SK-N-SH treated with all-trans-retinoic acid at 6 μM for 48 hours (cell line): ENCODE results near the gene STAT5A.
A peak's percentile ranks its signal among the peaks of the same experiment; 100 is the strongest.

Experiments used
- ATAC-seq: fragments of 200-7000 bp; cut with Tn5 transposase; 3 replicates; pipeline ENCODE4 v1.9.1; 2020; ENCODE audit warnings: mild to moderate bottlenecking, moderate library complexity
- ARNTL ChIP-seq: fragments of 450-650 bp; formaldehyde crosslinking; IDR thresholded peaks from 2 replicates; pipeline ENCODE4 v1.5.0; 2020; ENCODE audit warnings: low read depth, mild to moderate bottlenecking, moderate library complexity, borderline replicate concordance
- BACH2 ChIP-seq: fragments of 250-450 bp; sonication (Bioruptor Pico); IDR thresholded peaks from 2 replicates; pipeline ENCODE4 v1.9.0; 2021; ENCODE audit warnings: mild to moderate bottlenecking, borderline replicate concordance
- CSDC2 ChIP-seq: fragments of 250-450 bp; sonication (Bioruptor Pico); IDR thresholded peaks from 2 replicates; pipeline ENCODE4 v1.5.0; 2020; ENCODE audit warnings: mild to moderate bottlenecking, moderate library complexity
- CSRNP3 ChIP-seq: fragments of 250-450 bp; sonication (Bioruptor Pico); IDR thresholded peaks from 2 replicates; pipeline ENCODE4 v1.5.1; 2021; ENCODE audit warnings: mild to moderate bottlenecking, moderate library complexity
- ESRRG ChIP-seq: fragments of 250-450 bp; sonication (Bioruptor Pico); IDR thresholded peaks from 2 replicates; pipeline ENCODE4 v1.6.1; 2021; ENCODE audit warnings: mild to moderate bottlenecking
- GLIS3 ChIP-seq: fragments of 250-450 bp; sonication (Bioruptor Pico); IDR thresholded peaks from 2 replicates; pipeline ENCODE4 v1.5.0; 2020; ENCODE audit warnings: mild to moderate bottlenecking, moderate library complexity
- ISL1 ChIP-seq: fragments of 250-450 bp; sonication (Bioruptor Pico); IDR thresholded peaks from 2 replicates; pipeline ENCODE4 v2.1.2; 2022; ENCODE audit warnings: mild to moderate bottlenecking, moderate library complexity
- OSR1 ChIP-seq: fragments of 250-450 bp; sonication (Bioruptor Pico); IDR thresholded peaks from 2 replicates; pipeline ENCODE4 v1.8.0; 2022; ENCODE audit warnings: moderate library complexity, mild to moderate bottlenecking, inconsistent platforms
- PATZ1 ChIP-seq: fragments of 250-450 bp; sonication (Bioruptor Pico); IDR thresholded peaks from 2 replicates; pipeline ENCODE4 v1.8.0; 2020; ENCODE audit warnings: mild to moderate bottlenecking, moderate library complexity, borderline replicate concordance
- PPARA ChIP-seq: fragments of 250-450 bp; sonication (Bioruptor Pico); IDR thresholded peaks from 2 replicates; pipeline ENCODE4 v1.5.0; 2020; ENCODE audit warnings: mild to moderate bottlenecking, borderline replicate concordance
- RARB ChIP-seq: fragments of 250-450 bp; sonication (Bioruptor Pico); IDR thresholded peaks from 2 replicates; pipeline ENCODE4 v1.8.0; 2021; ENCODE audit warnings: mild to moderate bottlenecking, moderate library complexity
- SNAI2 ChIP-seq: fragments of 250-450 bp; sonication (Bioruptor Pico); IDR thresholded peaks from 2 replicates; pipeline ENCODE4 v1.5.0; 2020; ENCODE audit warnings: mild to moderate bottlenecking, moderate library complexity
- TCF4 ChIP-seq: fragments of 250-450 bp; sonication (Bioruptor Pico); IDR thresholded peaks from 2 replicates; pipeline ENCODE4 v1.8.0; 2021; ENCODE audit warnings: mild to moderate bottlenecking, moderate library complexity, borderline replicate concordance
- TOX ChIP-seq: fragments of 250-450 bp; sonication (Bioruptor Pico); IDR thresholded peaks from 2 replicates; pipeline ENCODE4 v1.8.0; 2021; ENCODE audit warnings: mild to moderate bottlenecking, moderate library complexity, borderline replicate concordance
- ZC3H10 ChIP-seq: fragments of 250-450 bp; sonication (Bioruptor Pico); IDR thresholded peaks from 2 replicates; pipeline ENCODE4 v1.5.1; 2021; ENCODE audit warnings: mild to moderate bottlenecking, moderate library complexity
- ZFP3 ChIP-seq: fragments of 250-450 bp; sonication (Bioruptor Pico); IDR thresholded peaks from 2 replicates; pipeline ENCODE4 v1.5.0; 2020; ENCODE audit warnings: mild to moderate bottlenecking, moderate library complexity
- ZFP30 ChIP-seq: fragments of 450-650 bp; formaldehyde crosslinking; IDR thresholded peaks from 2 replicates; pipeline ENCODE4 v1.5.0; 2022; ENCODE audit warnings: mild to moderate bottlenecking, moderate library complexity
- ZNF565 ChIP-seq: fragments of 450-650 bp; formaldehyde crosslinking; conservative IDR thresholded peaks from 2 replicates; pipeline ENCODE4 v1.5.0; 2020; ENCODE audit warnings: low read depth, mild to moderate bottlenecking, moderate library complexity
- ZNF70 ChIP-seq: fragments of 450-650 bp; formaldehyde crosslinking; IDR thresholded peaks from 2 replicates; pipeline ENCODE4 v1.5.0; 2020; ENCODE audit warnings: mild to moderate bottlenecking, moderate library complexity
- ZNF8 ChIP-seq: fragments of 450-650 bp; formaldehyde crosslinking; IDR thresholded peaks from 2 replicates; pipeline ENCODE4 v1.5.0; 2020; ENCODE audit warnings: mild to moderate bottlenecking, moderate library complexity
- TF ChIP-seq, protein P1 (sequence below): fragments of 250-450 bp; sonication (Bioruptor Pico); IDR thresholded peaks from 2 replicates; pipeline ENCODE4 v1.5.1; 2020; ENCODE audit warnings: low read depth, mild to moderate bottlenecking, moderate library complexity
- TF ChIP-seq, protein P2 (sequence below): fragments of 250-450 bp; sonication (Bioruptor Pico); IDR thresholded peaks from 2 replicates; pipeline ENCODE4 v1.8.0; 2021; ENCODE audit warnings: low read depth, mild to moderate bottlenecking, moderate library complexity, borderline replicate concordance
- TF ChIP-seq, protein P3 (sequence below): fragments of 250-450 bp; sonication (Bioruptor Pico); IDR thresholded peaks from 2 replicates; pipeline ENCODE4 v1.5.0; 2020; ENCODE audit warnings: mild to moderate bottlenecking, moderate library complexity

STAT5A gene

GRCh38 chr17:42345396-42346073, 57.2 kb downstream of the STAT5A start:
- no peak for ATAC-seq
- TF ChIP-seq ZNF70 (CRISPR knock-in tag): no peak
- TF ChIP-seq, protein P1, sequence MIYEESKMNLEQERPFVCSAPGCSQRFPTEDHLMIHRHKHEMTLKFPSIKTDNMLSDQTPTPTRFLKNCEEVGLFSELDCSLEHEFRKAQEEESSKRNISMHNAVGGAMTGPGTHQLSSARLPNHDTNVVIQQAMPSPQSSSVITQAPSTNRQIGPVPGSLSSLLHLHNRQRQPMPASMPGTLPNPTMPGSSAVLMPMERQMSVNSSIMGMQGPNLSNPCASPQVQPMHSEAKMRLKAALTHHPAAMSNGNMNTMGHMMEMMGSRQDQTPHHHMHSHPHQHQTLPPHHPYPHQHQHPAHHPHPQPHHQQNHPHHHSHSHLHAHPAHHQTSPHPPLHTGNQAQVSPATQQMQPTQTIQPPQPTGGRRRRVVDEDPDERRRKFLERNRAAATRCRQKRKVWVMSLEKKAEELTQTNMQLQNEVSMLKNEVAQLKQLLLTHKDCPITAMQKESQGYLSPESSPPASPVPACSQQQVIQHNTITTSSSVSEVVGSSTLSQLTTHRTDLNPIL: no peak
- TF ChIP-seq BACH2 (CRISPR knock-in tag): no peak

- TF ChIP-seq ESRRG (no peak), TOX (CRISPR knock-in tag) (no peak)
- no peak for ATAC-seq
Observed at GRCh38 chr17:42346481-42346880, 58.2 kb downstream of the STAT5A start.

DNA sequence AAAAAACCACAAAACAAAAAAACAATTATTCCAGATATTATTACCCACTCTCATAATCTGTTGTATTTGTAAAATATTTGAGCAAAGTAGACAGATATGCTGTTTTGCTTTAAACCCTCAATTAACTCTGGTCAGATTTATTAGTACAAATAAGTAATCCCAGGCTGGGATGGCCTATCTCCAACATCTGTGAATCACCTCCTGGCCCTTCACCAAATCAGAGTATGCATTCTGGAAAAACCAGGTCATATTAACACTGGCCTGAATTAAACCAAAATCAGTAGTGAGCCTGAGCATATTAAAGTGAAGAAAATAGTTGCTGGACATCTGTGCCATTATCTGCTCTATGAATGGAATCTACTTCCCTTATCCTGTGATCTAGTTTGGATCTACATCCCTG, 58.9 kb downstream of the STAT5A start:
- no peak for TF ChIP-seq TOX (CRISPR knock-in tag)
- TF ChIP-seq ZFP30 (CRISPR knock-in tag): no peak
- TF ChIP-seq ARNTL (CRISPR knock-in tag): no peak
- TF ChIP-seq CSDC2 (CRISPR knock-in tag): no peak
- TF ChIP-seq RARB (CRISPR knock-in tag): no peak
- TF ChIP-seq, protein P2, sequence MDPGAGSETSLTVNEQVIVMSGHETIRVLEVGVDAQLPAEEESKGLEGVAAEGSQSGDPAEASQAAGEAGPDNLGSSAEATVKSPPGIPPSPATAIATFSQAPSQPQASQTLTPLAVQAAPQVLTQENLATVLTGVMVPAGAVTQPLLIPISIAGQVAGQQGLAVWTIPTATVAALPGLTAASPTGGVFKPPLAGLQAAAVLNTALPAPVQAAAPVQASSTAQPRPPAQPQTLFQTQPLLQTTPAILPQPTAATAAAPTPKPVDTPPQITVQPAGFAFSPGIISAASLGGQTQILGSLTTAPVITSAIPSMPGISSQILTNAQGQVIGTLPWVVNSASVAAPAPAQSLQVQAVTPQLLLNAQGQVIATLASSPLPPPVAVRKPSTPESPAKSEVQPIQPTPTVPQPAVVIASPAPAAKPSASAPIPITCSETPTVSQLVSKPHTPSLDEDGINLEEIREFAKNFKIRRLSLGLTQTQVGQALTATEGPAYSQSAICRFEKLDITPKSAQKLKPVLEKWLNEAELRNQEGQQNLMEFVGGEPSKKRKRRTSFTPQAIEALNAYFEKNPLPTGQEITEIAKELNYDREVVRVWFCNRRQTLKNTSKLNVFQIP: no peak
- peak; percentile 83 for TF ChIP-seq ISL1 (CRISPR knock-in tag)
- no peak for TF ChIP-seq ZNF565 (CRISPR knock-in tag)
- TF ChIP-seq, protein P1: peak; percentile 76
- no peak for TF ChIP-seq ZFP3
- TF ChIP-seq GLIS3 (CRISPR knock-in tag): no peak
- peak; percentile 90 for TF ChIP-seq ZNF70 (CRISPR knock-in tag)
- TF ChIP-seq BACH2 (CRISPR knock-in tag): no peak
- TF ChIP-seq CSRNP3: no peak
- TF ChIP-seq PATZ1 (CRISPR knock-in tag): no peak
- TF ChIP-seq SNAI2 (CRISPR knock-in tag): no peak
- TF ChIP-seq ZC3H10: no peak
- no peak for TF ChIP-seq ZNF8 (CRISPR knock-in tag)
- TF ChIP-seq OSR1: no peak
- no peak for TF ChIP-seq TCF4 (CRISPR knock-in tag)
- TF ChIP-seq ESRRG: no peak
- no peak for TF ChIP-seq PPARA (CRISPR knock-in tag)
- TF ChIP-seq, protein P3, sequence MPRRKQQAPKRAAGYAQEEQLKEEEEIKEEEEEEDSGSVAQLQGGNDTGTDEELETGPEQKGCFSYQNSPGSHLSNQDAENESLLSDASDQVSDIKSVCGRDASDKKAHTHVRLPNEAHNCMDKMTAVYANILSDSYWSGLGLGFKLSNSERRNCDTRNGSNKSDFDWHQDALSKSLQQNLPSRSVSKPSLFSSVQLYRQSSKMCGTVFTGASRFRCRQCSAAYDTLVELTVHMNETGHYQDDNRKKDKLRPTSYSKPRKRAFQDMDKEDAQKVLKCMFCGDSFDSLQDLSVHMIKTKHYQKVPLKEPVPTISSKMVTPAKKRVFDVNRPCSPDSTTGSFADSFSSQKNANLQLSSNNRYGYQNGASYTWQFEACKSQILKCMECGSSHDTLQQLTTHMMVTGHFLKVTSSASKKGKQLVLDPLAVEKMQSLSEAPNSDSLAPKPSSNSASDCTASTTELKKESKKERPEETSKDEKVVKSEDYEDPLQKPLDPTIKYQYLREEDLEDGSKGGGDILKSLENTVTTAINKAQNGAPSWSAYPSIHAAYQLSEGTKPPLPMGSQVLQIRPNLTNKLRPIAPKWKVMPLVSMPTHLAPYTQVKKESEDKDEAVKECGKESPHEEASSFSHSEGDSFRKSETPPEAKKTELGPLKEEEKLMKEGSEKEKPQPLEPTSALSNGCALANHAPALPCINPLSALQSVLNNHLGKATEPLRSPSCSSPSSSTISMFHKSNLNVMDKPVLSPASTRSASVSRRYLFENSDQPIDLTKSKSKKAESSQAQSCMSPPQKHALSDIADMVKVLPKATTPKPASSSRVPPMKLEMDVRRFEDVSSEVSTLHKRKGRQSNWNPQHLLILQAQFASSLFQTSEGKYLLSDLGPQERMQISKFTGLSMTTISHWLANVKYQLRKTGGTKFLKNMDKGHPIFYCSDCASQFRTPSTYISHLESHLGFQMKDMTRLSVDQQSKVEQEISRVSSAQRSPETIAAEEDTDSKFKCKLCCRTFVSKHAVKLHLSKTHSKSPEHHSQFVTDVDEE: no peak
- TF ChIP-seq, all 23 proteins: peak for 3
- ATAC-seq: peak; percentile 91
